ENCODE measurements around the gene CFAP157. TPM values are rescaled to one million over a fixed set of nuclear protein-coding genes. Genes with fewer than 3 reads are reported as not detected.

The CFAP157 gene
- total and polyA plus RNA-seq, 9 donors = 0.22 to 99.0 (median 3.5) TPM

GRCh38 chr9:127705577-127706379 lies 1.0 kb upstream of the CFAP157 start:
- WGBS, 3 donors = 69 to 77% (median 75%) methylated on average over 12 of the region's 12 CpGs
- Histone ChIP-seq H3K9me3 (no peaks in the 10 kb centered on the region), H3K36me3 (no peaks in the 10 kb centered on the region), H3K4me3 (no peak overlapping the region), H3K27ac (no peak overlapping the region), H3K4me1 (ENCODE audit: insufficient read depth) (no peaks in the 10 kb centered on the region), H3K27me3 (no peaks in the 10 kb centered on the region)
- intact Hi-C loops (cut with DNase I) = no loop called here
- TF ChIP-seq CTCF (IDR thresholded peaks at IDR 0.05) (no peak), EP300 (IDR thresholded peaks at IDR 0.05) (no peak), POLR2A (IDR thresholded peaks at IDR 0.05) (no peak)
- no peak for DNase-seq

- Histone ChIP-seq H3K4me1 (ENCODE audit: insufficient read depth) (no peaks in the 10 kb centered on the region), H3K4me3 (no peak overlapping the region), H3K27ac (no peak overlapping the region), H3K9me3 (no peaks in the 10 kb centered on the region), H3K27me3 (no peaks in the 10 kb centered on the region), H3K36me3 (no peaks in the 10 kb centered on the region)
- intact Hi-C loops (cut with DNase I) = no loop called here
- TF ChIP-seq EP300 (IDR thresholded peaks at IDR 0.05) = no peak
- no peak for TF ChIP-seq POLR2A (IDR thresholded peaks at IDR 0.05)
- no peak for TF ChIP-seq CTCF (IDR thresholded peaks at IDR 0.05)
- no peak for DNase-seq
- WGBS, 3 donors = 51 to 61% (median 52%) methylated on average over 5 of the region's 5 CpGs
These were observed 978 bp downstream of the CFAP157 start for GRCh38 chr9:127707766-127708165.

- no peak overlapping the region for H3K4me3 ChIP-seq
These were observed 2.3 kb downstream of the CFAP157 start for GRCh38 chr9:127708952-127709587.

More at GRCh38 chr9:127708952-127709587, 2.3 kb downstream of the CFAP157 start:
- no peak for TF ChIP-seq EP300 (IDR thresholded peaks at IDR 0.05)
- no peak for TF ChIP-seq POLR2A (IDR thresholded peaks at IDR 0.05)
- TF ChIP-seq CTCF (IDR thresholded peaks at IDR 0.05) = no peak
- no peak overlapping the region for H3K27ac ChIP-seq
- DNase-seq = no peak
- 84 to 89% (median 88%) methylated on average over 8 of the region's 8 CpGs for WGBS, 3 donors
- no peaks in the 10 kb centered on the region for H3K27me3 ChIP-seq
- H3K9me3 ChIP-seq = no peaks in the 10 kb centered on the region
- no peaks in the 10 kb centered on the region for H3K4me1 ChIP-seq (ENCODE audit: insufficient read depth)
- no peaks in the 10 kb centered on the region for H3K36me3 ChIP-seq
- intact Hi-C loops (cut with DNase I) = no loop called here
